Stimulated activated CD4-positive, alpha-beta T cell treated with anti-CD3 and anti-CD28 coated beads, Interleukin-15, amount 100 ng/mL, for 1 hour (primary cell): Measurements from ENCODE around the gene PIN1.
"Not testable (repeated sequence)": the region's sequence is repeated elsewhere in the genome, so short reads cannot be mapped to it uniquely, and the experiment has no call there.

ENCODE experiments used
- DNase-seq, 2 donors: peaks; one replicate each; pipeline ENCODE4 v3.0.0-alpha.2; 2020; ENCODE audit warnings: low read depth in 1 of 2, low spot score in 1 of 2

The PIN1 gene

GRCh38 chr19:9818175-9818733 lies 16.9 kb upstream of the PIN1 start:
- DNase-seq, result no peak

DNA sequence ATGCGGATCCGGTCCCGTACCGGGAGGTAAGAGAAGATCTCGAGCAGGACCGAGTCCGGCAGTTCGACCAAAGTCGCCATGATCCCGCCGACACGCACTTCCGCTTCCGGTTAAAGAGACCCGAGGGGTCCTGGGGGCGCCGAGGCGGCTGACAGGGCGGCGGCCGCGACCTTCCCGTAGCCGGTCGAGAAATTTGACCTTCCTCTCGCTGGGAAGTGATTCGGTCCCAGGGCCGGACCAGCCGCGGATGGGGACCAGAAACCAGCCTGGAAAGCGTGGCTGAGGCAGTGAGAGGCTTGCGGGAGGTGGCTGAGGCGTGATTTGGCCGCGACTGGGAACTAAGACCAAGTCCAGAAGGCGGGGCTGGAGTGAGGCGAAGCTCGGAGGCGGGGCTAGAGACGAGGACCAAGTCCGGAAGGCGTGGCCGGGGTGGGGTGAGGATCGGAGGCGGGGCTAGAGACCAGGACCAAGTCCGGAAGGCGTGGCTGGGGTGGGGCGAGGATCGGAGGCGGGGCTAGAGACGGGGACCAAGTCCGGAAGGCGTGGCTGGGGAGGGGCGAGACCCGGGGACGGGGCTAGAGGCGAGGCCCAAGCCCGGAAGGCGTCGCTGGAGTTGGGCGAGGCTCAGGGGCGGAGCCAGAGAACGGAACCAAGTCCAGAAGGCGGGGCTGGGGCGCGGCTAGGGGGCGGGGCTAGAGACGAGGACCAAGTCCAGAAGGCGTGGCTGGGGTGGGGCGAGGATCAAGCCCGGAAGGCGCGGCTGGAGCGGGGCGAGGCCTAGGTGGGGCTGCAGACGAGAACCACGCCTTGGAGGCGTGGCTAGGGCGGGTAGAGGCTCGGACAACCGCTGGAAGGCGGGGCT lies 16.2 kb upstream of the PIN1 start, which contains the start of gene FBXL12:
TSS of gene FBXL12 (minus strand) at position 346 of the 862 bp plus-strand sequence. CDS start at position 80, 266 bp downstream.
- peak; percentile 100 for DNase-seq

GRCh38 chr19:9819596-9819909 lies 15.6 kb upstream of the PIN1 start:
- DNase-seq, result no peak

GRCh38 chr19:9820034-9820433 lies 15.1 kb upstream of the PIN1 start:
- DNase-seq, result not testable (repeated sequence)

DNA sequence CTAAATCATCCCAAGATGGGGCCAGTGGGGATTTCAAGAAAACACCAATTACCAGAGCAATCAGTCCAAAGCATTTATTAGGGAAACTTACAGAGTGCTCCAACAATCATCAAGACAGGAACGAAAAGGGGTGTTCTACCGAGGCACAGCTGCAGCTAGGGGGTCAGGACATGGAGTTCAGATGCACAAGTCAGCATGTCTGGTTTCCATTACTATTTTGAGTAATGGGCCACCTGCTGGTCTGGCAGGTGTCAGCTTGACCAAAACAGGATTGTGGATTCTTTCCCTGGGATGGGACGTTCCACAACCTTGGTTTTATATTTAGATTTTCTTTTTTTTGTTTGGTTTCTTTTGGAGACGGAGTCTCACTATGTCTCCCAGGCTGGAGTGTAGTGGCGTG lies 11.3 kb upstream of the PIN1 start:
- DNase-seq, result no peak

DNA sequence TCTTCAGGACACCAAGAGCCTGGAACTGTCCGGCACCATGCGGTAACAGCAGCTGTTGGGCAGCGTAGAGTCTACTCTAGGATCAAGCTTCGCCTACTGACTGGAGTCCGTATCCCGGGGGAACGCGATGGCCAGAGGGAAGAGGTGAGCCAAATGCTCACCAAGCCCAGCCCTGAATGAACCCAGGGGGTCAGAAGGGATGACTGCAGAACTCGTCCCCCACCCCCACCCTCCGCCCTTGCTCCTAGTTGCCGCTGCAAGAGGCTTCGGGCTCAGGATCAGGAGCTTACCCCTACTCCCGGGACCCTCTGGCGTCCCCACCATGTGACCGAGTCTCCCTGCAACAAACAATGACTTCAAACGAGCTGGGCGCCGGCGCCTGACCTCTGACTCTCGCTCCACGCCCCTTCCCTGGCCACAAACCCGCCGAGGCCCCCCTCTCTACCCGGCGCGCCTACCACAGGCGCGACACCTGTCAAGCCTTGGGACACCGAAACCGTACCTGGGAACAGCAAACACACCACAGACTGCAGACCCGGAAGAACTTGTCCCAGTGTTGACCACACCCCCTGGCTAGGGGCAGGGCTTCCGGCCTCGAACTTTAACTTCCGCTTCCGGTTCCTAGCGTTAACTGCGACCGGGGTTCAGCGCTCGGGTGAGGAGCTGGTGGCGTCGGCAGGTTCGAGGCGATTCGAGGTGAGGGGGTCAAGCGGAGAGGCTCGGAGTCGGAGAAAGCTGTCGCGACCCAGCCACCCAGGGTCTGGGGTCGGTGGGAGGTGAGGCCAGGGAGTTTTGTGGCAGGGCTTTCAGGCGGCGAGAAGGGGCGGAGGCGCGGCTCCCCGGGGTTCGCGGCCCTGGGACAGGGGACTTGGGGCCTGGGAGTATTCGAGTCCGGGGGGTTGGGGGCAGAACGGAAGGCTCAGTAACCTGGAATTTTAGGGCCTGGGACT lies 7.6 kb upstream of the PIN1 start, which contains the start of gene UBL5:
TSS of gene UBL5 (plus strand) at position 630 of the 950 bp plus-strand sequence. CDS start 420 bp downstream, outside the sequence.
- peak; percentile 79 to 81 for DNase-seq

DNA sequence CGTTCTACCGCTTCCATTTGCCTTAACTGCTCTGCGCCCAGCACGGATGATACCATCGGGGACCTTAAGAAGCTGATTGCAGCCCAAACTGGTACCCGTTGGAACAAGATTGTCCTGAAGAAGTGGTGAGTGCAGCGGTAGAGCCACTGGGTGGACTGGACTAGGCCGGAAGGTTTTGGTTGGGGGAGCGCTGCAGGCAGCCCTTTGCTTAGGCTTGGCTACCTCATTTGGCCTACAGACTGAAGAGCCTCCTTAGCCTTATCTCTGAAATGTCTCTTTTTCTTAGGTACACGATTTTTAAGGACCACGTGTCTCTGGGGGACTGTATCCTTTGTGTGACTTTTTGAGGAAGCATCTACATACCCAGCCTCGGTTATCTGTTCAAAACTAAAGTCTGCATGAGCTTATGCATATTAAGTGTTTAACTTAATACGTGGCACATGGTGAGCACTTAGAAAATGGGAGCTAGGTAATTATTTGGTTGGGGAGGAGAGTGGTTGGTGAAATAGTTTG lies 6.5 kb upstream of the PIN1 start:
- DNase-seq, result no peak

DNA sequence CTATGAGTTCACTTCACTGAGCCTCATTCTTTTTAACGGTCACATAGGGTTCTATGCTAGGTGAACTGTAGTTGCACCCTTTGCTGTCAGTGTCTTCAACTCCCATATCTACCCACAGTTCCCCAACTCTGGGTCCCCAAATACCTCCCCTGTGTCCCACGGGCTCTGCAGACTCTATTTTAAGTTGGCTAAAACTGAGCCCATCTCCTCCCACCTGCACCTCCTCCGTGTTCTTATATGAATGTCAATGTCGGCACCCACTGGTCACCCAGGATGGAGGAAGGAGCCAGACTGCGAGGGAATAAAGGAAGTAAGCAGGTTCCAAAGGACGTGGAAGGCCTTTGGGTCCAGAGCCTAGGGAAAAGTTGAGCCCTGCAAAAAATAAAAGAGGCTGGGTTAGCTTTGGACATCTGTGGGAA lies 802 bp upstream of the PIN1 start:
- no peak for DNase-seq

- DNase-seq, result no peak
These were observed 410 bp downstream of the PIN1 start for GRCh38 chr19:9835507-9835949.

DNA sequence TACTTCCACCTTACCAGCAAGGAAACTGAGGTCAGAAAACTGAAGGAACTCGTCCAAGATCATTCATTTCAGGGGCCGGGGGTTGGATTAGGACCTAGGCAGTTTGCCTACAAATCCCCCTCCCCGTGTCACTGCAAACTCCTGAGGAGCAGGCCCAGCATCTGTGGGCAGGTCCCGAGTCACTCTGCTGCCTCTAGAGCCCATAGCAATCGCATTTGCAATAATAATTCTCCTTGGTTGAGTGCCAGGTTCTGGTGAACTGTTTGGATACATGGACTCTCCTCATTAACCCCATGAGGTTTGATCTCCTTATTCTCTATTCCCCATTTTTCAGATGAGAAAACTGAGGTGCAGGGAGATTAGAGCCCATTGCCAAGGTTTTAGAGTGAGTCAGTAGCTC lies 903 bp downstream of the PIN1 start:
- DNase-seq, result no peak

GRCh38 chr19:9838324-9838723 lies 3.2 kb downstream of the PIN1 start:
- no peak for DNase-seq

DNA sequence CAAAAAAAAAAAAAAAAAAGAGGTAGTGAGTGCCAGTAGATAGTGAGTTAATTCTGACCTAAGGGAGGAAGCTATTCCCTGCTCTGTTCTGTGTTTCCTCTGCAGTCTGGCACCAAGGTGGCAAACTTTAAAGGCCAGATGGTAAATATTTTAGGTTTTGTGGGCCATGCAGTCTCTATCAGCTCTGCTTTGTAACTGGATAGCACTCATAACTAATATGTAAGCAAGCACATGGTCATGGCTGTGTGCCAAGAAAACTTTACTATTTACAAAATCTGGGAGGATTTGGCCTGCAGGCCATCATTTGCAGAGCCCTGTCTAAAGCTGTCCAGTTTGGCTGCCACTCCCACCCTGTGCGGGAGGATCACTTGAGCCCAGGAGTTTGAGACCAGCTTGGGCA lies 4.3 kb downstream of the PIN1 start:
- DNase-seq, result no peak

DNA sequence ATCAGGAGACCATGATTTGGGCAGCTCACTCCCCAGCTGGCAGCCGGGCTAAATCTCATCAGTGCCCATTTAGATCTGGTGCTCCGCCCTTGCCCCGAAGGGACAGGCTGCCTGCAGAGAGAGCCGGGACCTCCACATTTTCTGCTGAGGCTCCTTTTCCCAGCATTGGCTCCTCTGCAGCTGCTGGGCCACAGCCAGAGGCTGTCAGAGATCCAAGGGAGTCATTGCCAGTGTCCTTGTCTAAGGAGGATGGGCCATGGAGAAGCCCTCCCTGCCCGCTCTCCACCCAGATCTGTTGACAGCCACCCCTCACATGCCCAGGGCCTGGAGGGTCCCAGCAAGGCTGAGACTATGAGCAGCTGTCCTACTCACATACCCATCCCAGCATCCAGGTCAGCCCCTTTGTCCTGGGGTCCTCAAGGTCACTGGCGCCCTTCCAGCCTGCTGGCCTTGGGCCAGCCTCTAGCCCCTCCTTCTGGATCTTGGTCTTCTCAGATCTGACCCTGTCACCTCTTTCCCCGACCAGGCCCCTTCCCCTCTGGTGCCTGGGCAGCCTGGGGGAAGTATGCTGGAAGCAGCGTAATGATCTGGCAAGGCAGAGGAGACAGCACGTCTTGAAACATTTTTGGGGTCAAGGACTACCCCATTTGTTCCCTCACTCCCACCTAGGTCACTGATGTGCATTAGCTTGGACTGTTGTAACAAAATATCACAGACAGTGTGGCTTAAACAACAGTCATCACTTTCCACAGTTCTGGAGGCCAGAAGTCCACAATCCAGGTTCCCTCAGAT lies 7.9 kb downstream of the PIN1 start:
- no peak for DNase-seq

DNA sequence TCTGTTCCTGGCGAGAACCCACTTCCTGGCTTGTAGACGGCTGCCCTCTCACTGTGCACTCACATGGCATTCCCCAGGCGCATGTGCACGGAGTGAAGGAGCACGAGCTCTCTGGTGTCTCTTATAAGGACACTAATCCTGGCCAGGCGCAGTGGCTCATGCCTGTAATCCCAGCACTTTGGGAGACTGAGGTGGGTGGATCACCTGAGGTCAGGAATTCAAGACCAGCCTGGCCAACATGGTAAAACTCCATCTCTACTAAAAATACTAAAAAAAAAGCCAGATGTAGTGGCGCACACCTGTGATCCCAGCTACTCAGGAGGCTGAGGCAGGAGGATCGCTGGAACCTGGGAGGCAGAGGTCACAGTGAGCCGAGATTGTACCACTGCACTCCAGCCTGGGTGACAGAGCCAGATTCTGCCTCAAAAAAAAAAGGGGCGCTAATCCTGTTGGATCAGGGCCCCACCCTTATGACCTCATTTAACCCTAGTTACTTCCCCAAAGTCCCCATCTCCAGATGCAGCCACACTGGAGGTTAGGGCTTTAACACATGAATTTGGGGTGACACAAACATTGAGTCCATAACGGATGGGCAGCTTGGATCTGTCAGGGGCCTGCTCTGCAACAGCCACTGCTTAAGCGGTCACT lies 8.6 kb downstream of the PIN1 start:
- DNase-seq, result not testable (repeated sequence)

- peak in 1 of 2 donors; percentile 33 for DNase-seq
These were observed 12.1 kb downstream of the PIN1 start for GRCh38 chr19:9847087-9847671.

- no peak for DNase-seq
These were observed 12.9 kb downstream of the PIN1 start for GRCh38 chr19:9848060-9848459.

DNA sequence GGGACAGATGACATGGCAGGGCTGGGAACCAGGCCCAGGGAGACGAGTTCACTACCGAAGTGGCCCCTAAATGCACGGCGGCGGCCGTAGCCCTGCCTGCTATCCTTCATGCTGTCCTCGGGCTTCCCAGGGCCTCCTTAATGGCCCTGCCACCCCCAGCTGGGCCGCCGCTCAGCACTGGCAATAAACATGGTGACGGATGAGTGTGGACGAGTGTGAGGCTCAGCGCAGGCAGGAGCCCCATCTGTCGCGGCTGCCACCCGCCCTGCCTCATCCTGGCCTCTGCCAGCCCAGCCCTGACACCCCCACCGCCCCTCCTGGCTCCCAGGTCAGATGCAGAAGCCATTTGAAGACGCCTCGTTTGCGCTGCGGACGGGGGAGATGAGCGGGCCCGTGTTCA lies 13.6 kb downstream of the PIN1 start:
- no peak for DNase-seq

GRCh38 chr19:9849791-9850190 lies 14.7 kb downstream of the PIN1 start:
- DNase-seq, result no peak

DNA sequence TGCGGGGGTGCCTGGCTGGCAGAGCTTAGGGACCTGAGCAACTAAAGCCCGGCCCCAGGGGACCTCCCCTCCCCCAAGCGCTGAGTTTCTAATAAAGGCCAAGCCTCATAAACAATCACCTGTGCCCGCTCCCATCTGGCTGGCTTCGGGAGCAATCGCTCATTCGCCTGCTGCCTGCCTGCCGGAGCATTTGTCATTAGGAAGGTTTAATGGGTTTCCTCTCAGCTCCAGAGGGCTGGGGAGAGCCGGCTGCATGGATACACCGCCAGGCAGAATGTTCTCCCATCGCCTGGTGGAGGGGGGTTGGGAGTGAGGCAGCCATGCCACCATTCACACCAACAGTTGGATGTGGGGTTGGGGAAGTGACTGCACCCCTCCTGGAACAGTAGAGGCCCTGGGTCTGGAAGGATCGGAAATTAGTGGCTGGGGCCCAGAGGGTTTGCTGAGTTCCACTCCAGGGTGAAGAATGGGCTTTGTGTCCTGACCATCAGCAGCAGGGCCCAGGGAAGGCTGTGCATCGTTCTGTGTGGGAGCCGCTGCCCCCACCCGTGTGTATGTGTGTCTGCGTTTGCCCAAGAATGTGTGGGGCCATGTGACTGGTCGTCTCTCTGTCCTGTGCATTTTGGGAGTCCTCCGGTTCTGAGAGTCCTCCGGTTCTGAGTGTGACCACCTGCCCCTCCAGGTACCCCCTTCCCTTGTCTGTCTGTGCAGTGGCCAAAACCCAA lies 15.3 kb downstream of the PIN1 start:
- DNase-seq, result no peak
